ENCODE measurements around the gene PSD2. TPM values are rescaled to one million over a fixed set of nuclear protein-coding genes. Genes with fewer than 3 reads are reported as not detected.
A peak's percentile ranks its signal among the peaks of the same experiment; 100 is the strongest.

Gene PSD2
- 0.14 and 0.18 TPM in 2 replicates for total RNA-seq
- long read RNA-seq, result 0 reads

DNA sequence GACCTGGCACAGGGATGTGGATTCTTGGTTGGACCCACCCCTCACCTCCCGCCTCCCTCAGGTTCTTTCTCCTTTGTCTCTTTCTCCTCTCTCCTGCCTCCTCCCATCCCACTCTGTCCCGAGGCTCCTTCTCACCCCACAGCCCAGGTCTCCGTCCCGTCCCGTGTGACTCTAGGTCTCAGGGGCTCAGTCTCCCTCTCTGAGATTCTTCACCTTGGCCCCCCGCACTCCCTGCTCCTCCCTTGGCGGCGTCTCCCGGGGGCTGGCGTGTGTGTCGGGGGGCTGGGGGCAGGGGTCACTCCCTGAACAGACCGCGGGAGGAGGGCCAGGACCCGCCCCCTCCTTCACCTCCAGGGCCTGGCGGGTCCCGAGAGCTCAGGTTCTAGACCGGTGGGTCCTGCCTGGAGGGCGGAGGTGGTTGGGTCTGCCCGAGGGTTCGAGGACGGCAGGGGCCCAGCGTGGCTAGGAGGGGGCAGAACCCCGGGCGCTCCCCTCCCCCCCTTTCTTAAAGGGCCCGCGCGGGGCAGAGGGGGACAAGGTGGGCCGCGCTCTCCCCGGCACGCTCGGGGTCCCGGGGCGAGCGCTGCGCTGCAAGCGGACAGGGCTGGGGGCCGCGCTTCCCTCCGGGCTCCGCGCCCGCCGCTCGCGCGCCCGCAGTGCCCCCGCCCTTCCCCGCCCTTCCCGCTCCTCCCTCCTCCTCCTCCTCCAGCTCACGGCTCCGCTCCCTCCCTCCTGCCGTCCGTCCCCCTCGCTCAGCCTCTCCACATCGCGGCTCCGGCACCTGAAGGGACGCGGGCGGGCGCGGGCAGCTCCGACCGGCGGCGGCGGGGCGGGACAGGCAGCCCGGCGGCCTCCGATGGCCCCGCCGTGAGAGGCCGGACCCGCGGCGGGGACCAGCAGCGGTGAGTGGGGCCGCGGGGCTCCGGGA, at the start of gene PSD2:
TSS of gene PSD2 (plus strand) at position 735 of the 928 bp plus-strand sequence. CDS start 13,633 bp downstream, outside the sequence.
- H3K27ac Mint-ChIP-seq, result no peak within 1 kb of the TSS
- TF ChIP-seq, protein P1, sequence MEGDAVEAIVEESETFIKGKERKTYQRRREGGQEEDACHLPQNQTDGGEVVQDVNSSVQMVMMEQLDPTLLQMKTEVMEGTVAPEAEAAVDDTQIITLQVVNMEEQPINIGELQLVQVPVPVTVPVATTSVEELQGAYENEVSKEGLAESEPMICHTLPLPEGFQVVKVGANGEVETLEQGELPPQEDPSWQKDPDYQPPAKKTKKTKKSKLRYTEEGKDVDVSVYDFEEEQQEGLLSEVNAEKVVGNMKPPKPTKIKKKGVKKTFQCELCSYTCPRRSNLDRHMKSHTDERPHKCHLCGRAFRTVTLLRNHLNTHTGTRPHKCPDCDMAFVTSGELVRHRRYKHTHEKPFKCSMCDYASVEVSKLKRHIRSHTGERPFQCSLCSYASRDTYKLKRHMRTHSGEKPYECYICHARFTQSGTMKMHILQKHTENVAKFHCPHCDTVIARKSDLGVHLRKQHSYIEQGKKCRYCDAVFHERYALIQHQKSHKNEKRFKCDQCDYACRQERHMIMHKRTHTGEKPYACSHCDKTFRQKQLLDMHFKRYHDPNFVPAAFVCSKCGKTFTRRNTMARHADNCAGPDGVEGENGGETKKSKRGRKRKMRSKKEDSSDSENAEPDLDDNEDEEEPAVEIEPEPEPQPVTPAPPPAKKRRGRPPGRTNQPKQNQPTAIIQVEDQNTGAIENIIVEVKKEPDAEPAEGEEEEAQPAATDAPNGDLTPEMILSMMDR (IDR thresholded peaks at IDR 0.05; ENCODE audit: unreplicated experiment), result no peak
- no peak for DNase-seq (ENCODE audit: low spot score, unreplicated experiment)
- H3K4me1 Mint-ChIP-seq (ENCODE audit: low read depth), result no peaks in the 10 kb centered on the region
- no peaks in the 10 kb centered on the region for H3K36me3 Mint-ChIP-seq (ENCODE audit: insufficient read depth)
- no peak within 1 kb of the TSS for H3K4me3 Mint-ChIP-seq (ENCODE audit: low read depth)
- H3K9me3 Mint-ChIP-seq (ENCODE audit: low read depth), result no peaks in the 10 kb centered on the region
- peaks cover 88% of the 10 kb centered on the region for H3K27me3 Mint-ChIP-seq

DNA sequence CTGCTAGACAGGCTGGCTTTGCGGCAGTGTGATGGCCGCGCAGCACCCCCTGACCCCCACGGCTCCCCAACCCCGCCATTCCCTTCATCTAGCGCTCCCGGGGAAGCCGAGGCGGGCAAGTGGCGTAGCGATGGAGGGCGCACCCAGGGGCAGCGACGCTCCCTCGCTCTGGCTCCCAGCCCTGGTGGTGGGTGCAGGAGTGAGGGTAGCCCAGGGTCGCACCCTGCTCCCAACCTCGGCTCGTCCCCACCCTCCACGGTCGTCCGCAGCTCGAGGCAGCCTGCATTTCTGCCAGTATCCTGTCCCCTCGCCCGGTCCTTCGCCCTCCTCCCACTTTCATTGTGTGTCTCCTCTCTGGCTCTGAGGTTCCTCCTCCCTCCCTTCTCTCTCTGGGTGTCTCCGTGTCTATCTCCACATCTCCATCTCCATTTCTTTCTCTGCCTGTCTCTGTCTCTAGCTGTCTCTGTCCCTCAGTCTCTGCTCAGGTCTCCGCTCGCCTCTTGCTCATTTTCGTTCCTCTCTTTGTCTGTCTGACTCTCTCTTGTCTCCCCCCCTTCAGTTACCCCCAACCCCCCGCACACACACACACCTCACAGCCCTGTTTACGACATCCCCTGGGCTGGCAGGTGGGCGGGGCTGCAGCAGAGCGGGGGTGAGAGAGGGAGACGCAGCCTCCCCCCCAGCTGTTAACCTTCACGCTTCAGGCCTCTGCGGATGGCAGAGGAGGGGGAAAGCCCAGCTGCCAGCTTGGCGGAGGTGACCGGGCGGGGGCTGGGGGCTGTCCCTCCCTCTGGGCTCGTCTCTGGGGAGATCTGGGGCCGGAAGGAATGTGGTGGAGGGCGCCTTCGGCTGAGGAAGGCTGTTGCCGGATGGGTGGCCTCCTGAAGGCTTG, 48.7 kb upstream of the PSD2 start:
- peak overlapping the region; percentile 68 for H3K4me3 Mint-ChIP-seq (ENCODE audit: low read depth)
- peaks cover 79% of the 10 kb centered on the region for H3K27me3 Mint-ChIP-seq
- peaks cover 22% of the 10 kb centered on the region for H3K4me1 Mint-ChIP-seq (ENCODE audit: low read depth)

DNA sequence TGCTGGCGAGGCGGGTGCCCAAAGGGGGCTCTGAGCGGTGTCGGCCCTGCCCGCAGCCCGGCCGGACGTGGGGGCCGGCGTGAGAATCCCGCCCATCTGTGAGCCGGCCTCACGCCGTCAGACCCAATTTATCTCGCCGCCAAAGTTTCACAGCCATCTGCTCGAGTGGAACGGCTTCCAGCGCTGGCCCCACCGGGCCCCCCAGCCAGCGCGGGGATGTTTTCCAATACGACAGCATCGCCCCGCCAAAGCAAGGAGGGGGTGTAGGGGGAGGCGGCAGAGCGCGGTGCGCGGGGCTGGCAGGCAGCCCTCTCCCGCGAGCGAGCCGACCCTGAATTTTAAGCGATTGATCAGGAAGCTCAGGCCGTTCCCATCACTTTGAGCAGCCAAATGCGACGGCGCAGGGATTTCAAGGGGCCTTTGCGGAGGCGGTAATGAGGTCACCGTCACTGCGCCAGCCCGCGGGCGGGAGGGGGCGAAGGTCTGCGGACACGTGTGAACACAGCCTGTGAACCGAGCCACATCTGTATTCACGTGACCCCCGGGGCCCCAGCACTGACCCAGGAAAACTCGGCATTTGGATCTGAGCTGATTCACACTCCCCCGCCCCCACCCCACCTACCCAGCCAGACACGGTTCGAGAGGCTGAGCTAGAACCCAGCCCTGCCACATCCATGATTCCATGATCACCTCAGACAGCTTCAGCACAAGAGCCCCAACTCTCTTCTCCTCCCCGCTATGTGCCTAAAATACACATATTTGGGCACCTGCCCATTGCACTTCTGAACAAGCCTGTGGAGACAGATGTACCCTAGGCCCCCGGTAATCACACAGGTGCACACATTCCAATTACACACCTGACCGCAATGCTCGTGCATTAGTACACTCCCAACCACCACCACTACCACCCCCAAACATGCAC, 47.8 kb upstream of the PSD2 start:
- TF ChIP-seq, protein P1 (IDR thresholded peaks at IDR 0.05; ENCODE audit: unreplicated experiment), result no peak
- H3K27me3 Mint-ChIP-seq, result peaks cover 82% of the 10 kb centered on the region
- H3K36me3 Mint-ChIP-seq (ENCODE audit: insufficient read depth), result no peaks in the 10 kb centered on the region
- no peaks in the 10 kb centered on the region for H3K9me3 Mint-ChIP-seq (ENCODE audit: low read depth)
- peak overlapping the region; percentile 68 for H3K4me3 Mint-ChIP-seq (ENCODE audit: low read depth)
- peak overlapping the region; percentile 38 for H3K27ac Mint-ChIP-seq
- no peak for DNase-seq (ENCODE audit: low spot score, unreplicated experiment)
- peaks cover 24% of the 10 kb centered on the region for H3K4me1 Mint-ChIP-seq (ENCODE audit: low read depth)

More for the DNA sequence above, 48.7 kb upstream of the PSD2 start:
- DNase-seq (ENCODE audit: low spot score, unreplicated experiment), result no peak
- no peaks in the 10 kb centered on the region for H3K36me3 Mint-ChIP-seq (ENCODE audit: insufficient read depth)
- no peaks in the 10 kb centered on the region for H3K9me3 Mint-ChIP-seq (ENCODE audit: low read depth)
- TF ChIP-seq, protein P1 (IDR thresholded peaks at IDR 0.05; ENCODE audit: unreplicated experiment), result no peak
- no peak overlapping the region for H3K27ac Mint-ChIP-seq

DNA sequence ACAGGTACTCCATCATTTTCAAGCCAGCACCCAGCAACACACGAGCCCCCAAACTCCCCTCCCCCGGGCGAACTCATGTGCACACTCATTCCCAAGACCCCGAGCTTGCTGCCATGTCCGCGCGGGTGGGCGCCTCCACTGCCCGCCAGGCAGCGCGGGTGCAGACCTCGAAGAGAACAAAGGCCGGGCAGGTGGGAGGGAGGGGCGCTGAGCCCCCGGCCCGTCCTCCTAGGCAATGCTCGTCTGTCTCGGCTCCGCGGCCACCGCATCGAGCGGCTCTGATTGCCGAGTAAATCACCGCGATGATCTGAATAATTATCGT, 47.1 kb upstream of the PSD2 start:
- Mint-ChIP-seq H3K36me3 (ENCODE audit: insufficient read depth) (no peaks in the 10 kb centered on the region), H3K27me3 (peaks cover 79% of the 10 kb centered on the region), H3K4me1 (ENCODE audit: low read depth) (peaks cover 24% of the 10 kb centered on the region), H3K9me3 (ENCODE audit: low read depth) (no peaks in the 10 kb centered on the region), H3K4me3 (ENCODE audit: low read depth) (peak overlapping the region; percentile 68), H3K27ac (peak overlapping the region; percentile 38)
- no peak for DNase-seq (ENCODE audit: low spot score, unreplicated experiment)
- TF ChIP-seq, protein P1 (IDR thresholded peaks at IDR 0.05; ENCODE audit: unreplicated experiment), result no peak
